Activated B cell treated with CpG ODN at 0.5 μM for 24 hours (primary cell): ENCODE data around the gene CHN2. TPM values are rescaled to one million over a fixed set of nuclear protein-coding genes. Genes with fewer than 3 reads are reported as not detected.

Source experiments
- ATAC-seq: fragments of 200-7000 bp; cut with Tn5 transposase; one replicate; pipeline ENCODE4 v1.10.0; 2021; ENCODE audit warnings: low read depth, mild to moderate bottlenecking, moderate library complexity
- CTCF ChIA-PET: fragments of 350-600 bp; sonication (Branson Sonifier 250); formaldehyde crosslinking; loops from one replicate; lab custom pipeline; 2021; ENCODE audit warnings: antibody characterized with exemption; lab: Charles Lee
- POLR2A ChIA-PET: fragments of 350-600 bp; sonication (Branson Sonifier 250); formaldehyde crosslinking; loops from one replicate; lab custom pipeline; 2021; ENCODE audit warnings: antibody characterized with exemption; lab: Charles Lee
- DNase-seq: peaks from one replicate; pipeline ENCODE4 v3.0.0; 2022
- H3K27ac Mint-ChIP-seq: one replicate; pipeline ENCODE4 v1.8.0; 2020; ENCODE audit warnings: mixed read lengths
- H3K27me3 Mint-ChIP-seq: one replicate; pipeline ENCODE4 v1.8.0; 2021; ENCODE audit warnings: mixed read lengths
- H3K36me3 Mint-ChIP-seq: one replicate; pipeline ENCODE4 v1.8.0; 2021; ENCODE audit warnings: low read depth, mixed read lengths
- H3K4me1 Mint-ChIP-seq: one replicate; pipeline ENCODE4 v1.8.0; 2021; ENCODE audit warnings: mixed read lengths
- H3K4me3 Mint-ChIP-seq: one replicate; pipeline ENCODE4 v1.8.0; 2020; ENCODE audit warnings: mild to moderate bottlenecking, mixed read lengths
- H3K9me3 Mint-ChIP-seq: one replicate; pipeline ENCODE4 v1.8.0; 2020; ENCODE audit warnings: mixed read lengths
- intact Hi-C: fragments of 100-400 bp; cut with micrococcal nuclease; formaldehyde crosslinking; loops from one replicate; pipeline ENCODE4 v1.15.1; 2024
- total RNA-seq: library from RNA; stranded (reverse); gene quantifications from 2 replicates; pipeline ENCODE4 v1.2.3, GENCODE V29; 2022
- TF ChIP-seq, protein P1 (sequence below): fragments of 200-600 bp; IDR thresholded peaks from one replicate; pipeline ENCODE4 v1.8.0; 2022; ENCODE audit warnings: antibody characterized with exemption, mild to moderate bottlenecking

The CHN2 gene
- total RNA-seq, 1 donor from 2014 or later = 1.8 TPM

DNA sequence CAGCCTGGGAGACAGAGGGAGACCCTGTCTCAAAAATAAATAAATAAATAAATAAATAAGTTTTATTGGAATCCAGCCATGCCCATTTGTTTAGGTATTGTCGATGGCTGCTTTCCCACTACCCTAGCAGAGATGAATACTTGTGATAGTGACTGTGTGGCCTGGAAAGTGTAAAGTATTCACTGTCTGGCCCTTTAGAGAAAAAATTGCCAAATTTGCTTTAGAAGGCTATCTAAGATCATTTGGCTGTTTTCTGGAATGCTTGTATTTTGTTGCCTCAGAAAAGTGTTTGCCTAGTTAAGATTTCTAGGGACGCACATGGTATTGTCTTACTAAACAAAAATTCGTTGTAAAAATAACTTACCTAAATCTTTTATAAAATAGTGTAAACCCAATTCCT, 35.4 kb downstream of the CHN2 start:
- intact Hi-C loops = no loop called here
- H3K9me3 Mint-ChIP-seq = peaks cover 2% of the 10 kb centered on the region
- ChIA-PET POLR2A (no interaction called here), CTCF (no interaction called here)
- no peaks in the 10 kb centered on the region for H3K4me1 Mint-ChIP-seq
- H3K27ac Mint-ChIP-seq = no peak overlapping the region
- H3K27me3 Mint-ChIP-seq = peaks cover 12% of the 10 kb centered on the region
- DNase-seq (no peak), ATAC-seq (no peak)
- H3K4me3 Mint-ChIP-seq = no peak overlapping the region
- H3K36me3 Mint-ChIP-seq = no peaks in the 10 kb centered on the region
- TF ChIP-seq, protein P1, sequence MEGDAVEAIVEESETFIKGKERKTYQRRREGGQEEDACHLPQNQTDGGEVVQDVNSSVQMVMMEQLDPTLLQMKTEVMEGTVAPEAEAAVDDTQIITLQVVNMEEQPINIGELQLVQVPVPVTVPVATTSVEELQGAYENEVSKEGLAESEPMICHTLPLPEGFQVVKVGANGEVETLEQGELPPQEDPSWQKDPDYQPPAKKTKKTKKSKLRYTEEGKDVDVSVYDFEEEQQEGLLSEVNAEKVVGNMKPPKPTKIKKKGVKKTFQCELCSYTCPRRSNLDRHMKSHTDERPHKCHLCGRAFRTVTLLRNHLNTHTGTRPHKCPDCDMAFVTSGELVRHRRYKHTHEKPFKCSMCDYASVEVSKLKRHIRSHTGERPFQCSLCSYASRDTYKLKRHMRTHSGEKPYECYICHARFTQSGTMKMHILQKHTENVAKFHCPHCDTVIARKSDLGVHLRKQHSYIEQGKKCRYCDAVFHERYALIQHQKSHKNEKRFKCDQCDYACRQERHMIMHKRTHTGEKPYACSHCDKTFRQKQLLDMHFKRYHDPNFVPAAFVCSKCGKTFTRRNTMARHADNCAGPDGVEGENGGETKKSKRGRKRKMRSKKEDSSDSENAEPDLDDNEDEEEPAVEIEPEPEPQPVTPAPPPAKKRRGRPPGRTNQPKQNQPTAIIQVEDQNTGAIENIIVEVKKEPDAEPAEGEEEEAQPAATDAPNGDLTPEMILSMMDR = no peak

DNA sequence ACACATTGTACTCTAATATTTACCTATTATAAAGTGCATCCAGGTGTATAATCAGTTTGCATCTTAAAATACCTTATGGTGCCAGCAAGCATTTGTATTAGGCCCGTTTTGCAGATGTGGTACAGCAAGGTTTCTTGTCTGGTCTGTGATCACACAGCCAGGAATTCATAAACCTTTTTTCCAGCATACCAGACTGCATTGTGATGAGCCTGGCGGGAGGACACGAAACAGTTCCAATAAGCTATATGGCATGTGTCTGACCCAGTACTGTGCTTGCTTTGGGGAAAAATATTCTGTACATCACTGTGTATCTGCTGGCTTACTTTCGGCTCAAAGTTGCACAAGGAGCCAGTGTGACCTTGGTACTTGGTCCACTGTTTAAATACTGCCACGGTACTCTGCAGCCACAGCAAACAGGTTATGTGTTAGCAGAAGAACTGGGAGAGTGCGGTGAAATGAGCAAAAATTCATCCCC, 36.3 kb downstream of the CHN2 start:
- CTCF ChIA-PET = no interaction called here

DNA sequence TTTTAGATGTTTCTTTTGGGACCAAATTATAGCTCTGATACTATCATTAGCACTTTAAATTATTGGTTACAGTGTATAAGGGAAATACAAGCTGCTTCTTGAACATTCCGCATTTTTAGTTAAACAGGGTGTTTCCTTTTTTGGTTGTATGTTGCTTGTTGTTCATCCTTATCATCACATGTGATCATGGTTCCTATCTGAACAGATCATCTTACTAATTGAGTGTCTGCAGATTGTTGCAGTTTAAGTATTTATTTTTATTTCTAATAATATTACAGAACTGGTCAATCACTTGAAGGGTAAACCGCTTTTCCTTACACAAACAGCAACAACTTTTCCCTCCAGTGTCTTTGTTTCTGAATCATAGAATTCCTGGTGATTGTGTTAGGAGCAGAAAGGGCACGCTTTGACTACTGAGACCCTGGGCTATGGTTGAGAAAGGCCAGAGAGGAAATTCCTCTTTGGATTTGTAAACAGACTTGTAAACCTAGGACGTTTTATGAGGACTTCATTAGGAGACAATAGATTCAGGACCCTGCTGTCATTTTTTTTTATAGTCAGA, 37.2 kb downstream of the CHN2 start:
- Mint-ChIP-seq H3K27me3 (peaks cover 15% of the 10 kb centered on the region), H3K4me1 (no peaks in the 10 kb centered on the region), H3K36me3 (no peaks in the 10 kb centered on the region), H3K9me3 (peaks cover 2% of the 10 kb centered on the region), H3K27ac (no peak overlapping the region), H3K4me3 (no peak overlapping the region)
- CTCF ChIA-PET = no interaction called here
- ATAC-seq (no peak), DNase-seq (no peak)
- TF ChIP-seq, protein P1 = no peak
- intact Hi-C loops = no loop called here
- POLR2A ChIA-PET = no interaction called here

More for the DNA sequence above, 36.3 kb downstream of the CHN2 start:
- TF ChIP-seq, protein P1 = no peak
- intact Hi-C loops = no loop called here
- DNase-seq = no peak
- Mint-ChIP-seq H3K4me1 (no peaks in the 10 kb centered on the region), H3K36me3 (no peaks in the 10 kb centered on the region), H3K9me3 (peaks cover 2% of the 10 kb centered on the region), H3K27ac (no peak overlapping the region), H3K4me3 (no peak overlapping the region), H3K27me3 (peaks cover 15% of the 10 kb centered on the region)
- no peak for ATAC-seq
- POLR2A ChIA-PET = no interaction called here

DNA sequence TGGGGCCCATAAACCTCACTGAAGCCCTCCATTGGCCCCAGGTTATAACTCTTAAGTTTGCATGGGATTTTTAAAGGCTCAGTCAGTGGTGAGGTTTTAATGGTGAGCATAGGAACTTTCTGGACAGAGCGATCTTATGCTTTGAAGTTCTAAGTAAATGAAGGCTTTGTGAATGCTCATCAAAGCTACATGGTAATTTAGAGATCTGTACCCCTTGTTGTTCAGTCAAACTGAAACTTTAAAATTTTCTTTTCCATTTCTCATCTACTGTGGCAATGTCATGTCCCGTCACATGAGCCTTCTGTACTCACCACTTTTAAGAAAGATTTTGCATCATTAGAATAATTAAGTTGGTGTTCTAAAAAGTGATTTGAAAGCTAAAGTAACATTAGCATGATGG, 39.9 kb downstream of the CHN2 start:
- TF ChIP-seq, protein P1 = no peak
- no peaks in the 10 kb centered on the region for H3K4me1 Mint-ChIP-seq
- intact Hi-C loops = no loop called here
- ChIA-PET POLR2A (no interaction called here), CTCF (no interaction called here)
- peaks cover 15% of the 10 kb centered on the region for H3K27me3 Mint-ChIP-seq
- DNase-seq = no peak
- H3K9me3 Mint-ChIP-seq = peaks cover 2% of the 10 kb centered on the region
- H3K27ac Mint-ChIP-seq = no peak overlapping the region
- H3K36me3 Mint-ChIP-seq = no peaks in the 10 kb centered on the region
- no peak for ATAC-seq
- no peak overlapping the region for H3K4me3 Mint-ChIP-seq

DNA sequence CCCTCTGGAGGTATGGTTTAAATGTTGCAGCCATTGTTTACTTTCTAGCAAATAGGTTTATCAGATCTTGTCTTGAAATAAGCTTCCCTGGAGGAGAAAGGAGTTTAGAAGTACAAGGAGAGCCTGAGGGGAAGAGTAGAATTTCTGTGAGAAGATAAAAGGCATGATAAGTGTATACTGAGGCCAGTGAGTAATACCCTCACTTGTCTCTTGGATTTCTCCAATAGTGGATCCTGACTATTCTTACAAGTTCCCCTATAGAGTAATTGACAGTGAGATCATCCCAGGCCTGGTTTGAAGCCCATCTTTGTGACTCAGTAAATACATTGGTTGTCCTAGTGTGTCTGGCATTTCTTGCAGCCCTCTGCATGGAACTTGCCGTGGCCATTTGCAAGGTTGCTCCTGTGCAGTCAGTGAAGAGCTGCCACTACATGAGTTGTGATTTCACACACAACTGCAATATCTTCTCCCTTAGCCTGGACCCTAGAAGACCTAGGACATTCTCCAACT, 41.6 kb downstream of the CHN2 start:
- ATAC-seq (no peak), DNase-seq (no peak)
- Mint-ChIP-seq H3K4me3 (no peak overlapping the region), H3K36me3 (no peaks in the 10 kb centered on the region), H3K27me3 (peaks cover 15% of the 10 kb centered on the region), H3K27ac (no peak overlapping the region), H3K9me3 (peaks cover 2% of the 10 kb centered on the region), H3K4me1 (peaks cover 3% of the 10 kb centered on the region)
- TF ChIP-seq, protein P1 = no peak
- ChIA-PET POLR2A (no interaction called here), CTCF (no interaction called here)
- intact Hi-C loops = no loop called here
